ENCODE results near the gene GRK5.

Gene GRK5

DNA sequence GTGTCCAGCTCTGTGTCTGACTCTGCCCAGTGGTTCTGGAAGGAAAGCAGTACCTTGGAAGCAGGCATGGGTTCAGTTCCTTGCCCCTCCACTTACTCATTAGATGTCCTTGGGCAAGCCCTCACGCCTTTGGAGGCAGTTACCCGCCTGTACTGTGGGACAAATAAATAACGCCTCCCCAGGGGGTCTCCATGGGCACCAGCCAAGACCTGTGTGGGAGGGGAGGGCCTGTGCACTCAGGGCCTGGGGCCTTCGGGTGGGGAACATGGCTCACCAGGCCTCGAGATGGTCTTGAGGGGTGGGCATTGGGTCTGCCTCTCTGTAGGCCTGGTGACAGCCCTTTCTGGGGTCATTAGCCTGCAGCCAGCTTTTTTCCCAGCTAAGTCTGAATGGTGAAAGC, 142.0 kb downstream of the GRK5 start:
- no peak for TF ChIP-seq ZNF274 (IDR thresholded peaks at IDR 0.05; ENCODE audit: low read depth, low read length)

GRCh38 chr10:119349937-119350501, 142.6 kb downstream of the GRK5 start:
- no peak for TF ChIP-seq ZNF274 (IDR thresholded peaks at IDR 0.05; ENCODE audit: low read depth, low read length)
- H3K4me3 ChIP-seq (ENCODE audit: low read length), result no peak overlapping the region

More for the DNA sequence above, 142.0 kb downstream of the GRK5 start:
- H3K4me3 ChIP-seq (ENCODE audit: low read length), result no peak overlapping the region

DNA sequence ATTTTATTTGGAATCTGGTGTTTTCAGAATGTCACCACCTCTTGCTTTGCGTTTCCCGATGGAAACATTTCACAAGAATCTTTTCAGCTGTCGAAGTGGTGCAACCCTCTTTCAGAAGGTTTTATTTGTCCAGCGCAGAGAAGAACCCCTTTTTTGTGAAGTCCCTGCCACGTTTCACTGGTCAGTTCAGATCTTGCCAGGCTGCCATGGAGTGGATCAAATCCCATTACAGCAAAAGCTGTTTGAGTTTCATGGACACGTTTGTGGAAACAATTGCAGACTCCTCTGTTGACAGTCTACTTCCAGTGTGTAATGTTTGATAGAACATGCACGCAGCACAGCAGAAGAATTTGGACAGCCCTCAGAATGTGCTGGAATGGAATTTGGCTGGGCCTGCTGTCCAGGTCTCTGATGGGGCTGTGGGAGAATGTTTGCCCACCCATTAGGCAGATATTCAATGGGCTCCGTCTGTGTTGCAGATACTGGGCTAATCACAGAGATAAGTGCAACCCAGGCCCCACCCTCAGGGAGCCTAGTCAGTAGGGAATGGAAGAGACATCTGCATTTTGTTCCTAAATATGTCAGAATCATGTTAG, 143.2 kb downstream of the GRK5 start:
- H3K4me3 ChIP-seq (ENCODE audit: low read length), result no peak overlapping the region
- TF ChIP-seq ZNF274 (IDR thresholded peaks at IDR 0.05; ENCODE audit: low read depth, low read length), result no peak

DNA sequence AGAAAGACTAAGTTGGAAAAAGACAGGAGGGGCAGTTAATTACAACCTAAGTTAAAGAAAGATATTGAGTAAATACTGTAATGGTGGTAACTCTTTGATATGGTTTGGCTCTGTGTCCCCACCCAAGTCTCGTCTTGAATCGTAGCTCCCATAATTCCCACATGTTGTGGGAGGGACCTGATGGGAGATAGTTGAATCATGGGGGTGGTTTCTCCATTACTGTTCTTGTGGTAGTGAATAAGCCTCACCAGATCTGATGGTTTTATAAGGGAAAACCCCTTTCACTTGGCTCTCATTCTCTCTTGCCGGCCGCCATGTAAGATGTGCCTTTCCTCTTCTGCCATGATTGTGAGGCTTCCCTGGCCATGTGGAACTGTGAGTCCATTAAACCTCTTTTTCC, 143.8 kb downstream of the GRK5 start:
- no peak overlapping the region for H3K4me3 ChIP-seq (ENCODE audit: low read length)
- no peak for TF ChIP-seq ZNF274 (IDR thresholded peaks at IDR 0.05; ENCODE audit: low read depth, low read length)

GRCh38 chr10:119352042-119352441, 144.7 kb downstream of the GRK5 start:
- no peak overlapping the region for H3K4me3 ChIP-seq (ENCODE audit: low read length)
- no peak for TF ChIP-seq ZNF274 (IDR thresholded peaks at IDR 0.05; ENCODE audit: low read depth, low read length)

GRCh38 chr10:119352807-119353206, 145.4 kb downstream of the GRK5 start:
- H3K4me3 ChIP-seq (ENCODE audit: low read length), result no peak overlapping the region
- no peak for TF ChIP-seq ZNF274 (IDR thresholded peaks at IDR 0.05; ENCODE audit: low read depth, low read length)

DNA sequence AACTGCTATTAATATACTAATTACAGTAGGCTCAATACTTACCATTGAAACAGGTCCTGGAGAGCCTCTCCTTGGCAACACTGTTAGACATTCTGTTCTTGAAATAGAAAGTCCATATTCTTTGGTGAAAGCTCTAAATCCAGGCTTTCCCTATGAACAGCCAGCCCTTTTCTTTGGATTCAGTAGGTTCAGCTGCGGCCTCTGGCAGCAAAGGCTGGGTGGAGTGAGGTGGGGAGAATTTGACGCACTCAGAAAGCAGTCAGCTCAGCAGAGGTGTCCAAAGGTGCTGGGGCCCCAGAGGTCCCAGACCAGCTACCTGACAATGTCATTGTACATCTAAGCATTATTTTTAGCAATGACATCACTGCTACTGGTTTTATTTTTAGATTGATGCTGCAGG, 146.1 kb downstream of the GRK5 start:
- H3K4me3 ChIP-seq (ENCODE audit: low read length), result no peak overlapping the region
- TF ChIP-seq ZNF274 (IDR thresholded peaks at IDR 0.05; ENCODE audit: low read depth, low read length), result no peak

- H3K4me3 ChIP-seq (ENCODE audit: low read length), result no peak overlapping the region
Measured at GRCh38 chr10:119355930-119356329, 148.6 kb downstream of the GRK5 start.

GRCh38 chr10:119357412-119358151, 150.2 kb downstream of the GRK5 start:
- H3K4me3 ChIP-seq (ENCODE audit: low read length), result no peak overlapping the region
- TF ChIP-seq ZNF274 (IDR thresholded peaks at IDR 0.05; ENCODE audit: low read depth, low read length), result no peak

More at GRCh38 chr10:119355930-119356329, 148.6 kb downstream of the GRK5 start:
- no peak for TF ChIP-seq ZNF274 (IDR thresholded peaks at IDR 0.05; ENCODE audit: low read depth, low read length)

DNA sequence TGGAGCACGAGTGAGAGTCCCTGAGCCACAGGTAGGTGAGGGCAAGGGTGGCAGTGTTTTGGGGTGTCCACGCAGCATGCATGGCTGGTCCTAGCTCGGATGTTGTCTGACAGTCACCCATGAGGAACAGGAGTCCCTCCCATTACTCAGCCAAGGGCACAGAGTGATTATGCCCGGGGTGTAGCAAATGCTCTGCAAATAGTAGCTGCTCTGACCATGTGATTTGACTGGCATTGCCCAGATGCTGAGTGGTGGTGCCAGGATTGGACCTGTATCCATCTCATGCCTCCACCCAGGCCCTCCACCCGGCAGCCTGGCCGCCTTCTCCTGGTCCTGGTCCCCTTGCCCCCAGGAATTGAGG, 150.8 kb downstream of the GRK5 start:
- TF ChIP-seq ZNF274 (IDR thresholded peaks at IDR 0.05; ENCODE audit: low read depth, low read length), result no peak

DNA sequence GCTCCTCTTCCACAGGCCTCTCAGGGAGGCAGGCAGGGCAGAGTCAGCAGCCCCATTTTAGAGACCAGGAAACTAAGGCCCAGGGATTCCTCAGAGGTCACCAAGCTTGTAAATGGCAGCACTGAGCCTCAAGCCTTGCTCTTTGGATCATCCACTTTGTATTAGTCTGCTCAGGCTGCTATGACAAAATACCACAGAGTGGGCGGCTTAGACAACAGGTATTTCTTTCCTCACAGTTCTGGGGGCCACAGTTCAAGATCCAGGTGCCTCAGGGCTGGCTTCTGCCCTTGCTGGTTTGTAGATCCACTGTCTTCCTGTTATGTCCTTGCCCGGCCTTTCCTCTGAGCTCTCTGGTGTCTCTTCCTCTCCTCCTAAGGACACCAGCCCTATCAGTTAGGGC, 151.2 kb downstream of the GRK5 start:
- no peak for TF ChIP-seq ZNF274 (IDR thresholded peaks at IDR 0.05; ENCODE audit: low read depth, low read length)
- H3K4me3 ChIP-seq (ENCODE audit: low read length), result no peak overlapping the region

More for the DNA sequence above, 150.8 kb downstream of the GRK5 start:
- no peak overlapping the region for H3K4me3 ChIP-seq (ENCODE audit: low read length)

GRCh38 chr10:119359025-119359424, 151.7 kb downstream of the GRK5 start:
- no peak for TF ChIP-seq ZNF274 (IDR thresholded peaks at IDR 0.05; ENCODE audit: low read depth, low read length)

DNA sequence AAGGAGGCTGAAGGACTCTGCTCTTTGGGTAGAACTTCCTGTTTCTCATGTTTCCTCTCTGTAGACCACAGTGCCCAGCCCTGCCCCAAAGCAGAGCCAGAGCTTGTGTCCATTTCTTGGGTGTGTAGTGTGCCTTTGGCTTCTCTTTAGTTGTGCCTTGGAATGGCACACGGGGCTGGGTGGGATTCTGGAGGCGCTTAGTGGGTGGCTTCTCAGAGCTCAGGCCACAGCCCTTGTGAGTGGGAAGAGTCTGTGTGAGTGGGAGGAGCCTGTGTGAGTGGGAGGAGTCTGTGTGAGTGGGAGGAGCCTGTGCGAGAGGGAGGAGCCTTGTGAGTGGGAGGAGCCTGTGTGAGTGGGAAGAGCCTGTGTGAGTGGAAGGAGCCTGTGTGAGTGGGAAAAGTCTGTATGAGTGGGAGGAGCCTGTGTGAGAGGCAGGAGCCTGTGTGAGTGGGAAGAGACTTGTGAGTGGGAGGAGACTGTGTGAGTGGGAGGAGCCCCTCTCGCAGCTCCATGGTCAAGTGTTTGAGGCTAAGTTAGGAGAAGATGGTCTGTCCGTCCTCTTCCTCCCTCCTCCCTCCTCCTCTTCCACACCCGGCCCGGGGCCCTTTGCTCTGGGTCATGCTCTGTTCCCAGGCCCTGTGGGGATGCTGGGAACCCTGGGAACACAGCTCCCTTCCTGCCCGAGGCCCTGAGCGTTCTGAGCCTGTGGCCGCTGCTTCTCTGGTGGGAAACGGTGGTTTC, 153.0 kb downstream of the GRK5 start:
- TF ChIP-seq ZNF274 (IDR thresholded peaks at IDR 0.05; ENCODE audit: low read depth, low read length), result no peak
- no peak overlapping the region for H3K4me3 ChIP-seq (ENCODE audit: low read length)

More at GRCh38 chr10:119359025-119359424, 151.7 kb downstream of the GRK5 start:
- no peak overlapping the region for H3K4me3 ChIP-seq (ENCODE audit: low read length)

GRCh38 chr10:119361037-119361436, 153.7 kb downstream of the GRK5 start:
- no peak for TF ChIP-seq ZNF274 (IDR thresholded peaks at IDR 0.05; ENCODE audit: low read depth, low read length)
- H3K4me3 ChIP-seq (ENCODE audit: low read length), result no peak overlapping the region

All from GM08714 (cell line).